ENCODE data around the gene NUMBL.
A peak's percentile ranks its signal among the peaks of the same experiment; 100 is the strongest.
"Not testable (repeated sequence)": the region's sequence is repeated elsewhere in the genome, so short reads cannot be mapped to it uniquely, and the experiment has no call there.

The NUMBL gene

GRCh38 chr19:40663695-40664692, 26.5 kb downstream of the NUMBL start:
- Histone ChIP-seq H3K27ac (ENCODE audit: low read length) (no peak overlapping the region), H3K27me3 (ENCODE audit: control insufficient read depth, insufficient read depth, low read length) (no peaks in the 10 kb centered on the region), H3K36me3 (ENCODE audit: control insufficient read depth, insufficient read depth, low read length) (no peaks in the 10 kb centered on the region), H3K4me1 (ENCODE audit: control insufficient read depth, insufficient read depth, low read length) (peaks cover 2% of the 10 kb centered on the region; the same call in 1 of the 2 replicates), H3K4me3 (ENCODE audit: low read length) (peak overlapping the region; percentile 68; the same call in 1 of the 2 replicates), H3K9me3 (ENCODE audit: control insufficient read depth, insufficient read depth, low read length) (no peaks in the 10 kb centered on the region)
- no peak for DNase-seq (ENCODE audit: low read depth, low spot score)
- no CpG with 5 or more reads among the region's 24 CpGs for WGBS (ENCODE audit: insufficient coverage, insufficient read length)

GRCh38 chr19:40662925-40663694, 27.3 kb downstream of the NUMBL start:
- no CpG with 5 or more reads among the region's 60 CpGs for WGBS (ENCODE audit: insufficient coverage, insufficient read length)
- peaks cover 2% of the 10 kb centered on the region; the same call in 1 of the 2 replicates for H3K4me1 ChIP-seq (ENCODE audit: control insufficient read depth, insufficient read depth, low read length)
- no peaks in the 10 kb centered on the region for H3K27me3 ChIP-seq (ENCODE audit: control insufficient read depth, insufficient read depth, low read length)
- H3K9me3 ChIP-seq (ENCODE audit: control insufficient read depth, insufficient read depth, low read length) = no peaks in the 10 kb centered on the region
- DNase-seq (ENCODE audit: low read depth, low spot score) = peak; percentile 85
- peak overlapping the region; percentile 68; the same call in 1 of the 2 replicates for H3K4me3 ChIP-seq (ENCODE audit: low read length)
- no peaks in the 10 kb centered on the region for H3K36me3 ChIP-seq (ENCODE audit: control insufficient read depth, insufficient read depth, low read length)
- H3K27ac ChIP-seq (ENCODE audit: low read length) = no peak overlapping the region

- Histone ChIP-seq H3K9me3 (ENCODE audit: control insufficient read depth, insufficient read depth, low read length) (no peaks in the 10 kb centered on the region), H3K4me3 (ENCODE audit: low read length) (no peak overlapping the region), H3K27me3 (ENCODE audit: control insufficient read depth, insufficient read depth, low read length) (no peaks in the 10 kb centered on the region), H3K36me3 (ENCODE audit: control insufficient read depth, insufficient read depth, low read length) (no peaks in the 10 kb centered on the region), H3K4me1 (ENCODE audit: control insufficient read depth, insufficient read depth, low read length) (peaks cover 2% of the 10 kb centered on the region; the same call in 1 of the 2 replicates), H3K27ac (ENCODE audit: low read length) (no peak overlapping the region)
- DNase-seq (ENCODE audit: low read depth, low spot score) = no peak
- no CpG with 5 or more reads among the region's 1 CpG for WGBS (ENCODE audit: insufficient coverage, insufficient read length)
Observed at GRCh38 chr19:40661616-40662015, 28.8 kb downstream of the NUMBL start.

- peaks cover 2% of the 10 kb centered on the region; the same call in 1 of the 2 replicates for H3K4me1 ChIP-seq (ENCODE audit: control insufficient read depth, insufficient read depth, low read length)
- H3K27me3 ChIP-seq (ENCODE audit: control insufficient read depth, insufficient read depth, low read length) = peaks cover 1% of the 10 kb centered on the region; the same call in 1 of the 2 replicates
- no peak for DNase-seq (ENCODE audit: low read depth, low spot score)
- H3K4me3 ChIP-seq (ENCODE audit: low read length) = no peak overlapping the region
- no peaks in the 10 kb centered on the region for H3K36me3 ChIP-seq (ENCODE audit: control insufficient read depth, insufficient read depth, low read length)
- no peak overlapping the region for H3K27ac ChIP-seq (ENCODE audit: low read length)
- H3K9me3 ChIP-seq (ENCODE audit: control insufficient read depth, insufficient read depth, low read length) = no peaks in the 10 kb centered on the region
- WGBS (ENCODE audit: insufficient coverage, insufficient read length) = no CpG with 5 or more reads among the region's 11 CpGs
Observed at GRCh38 chr19:40659566-40659965, 30.9 kb downstream of the NUMBL start.

GRCh38 chr19:40659116-40659515, 31.3 kb downstream of the NUMBL start:
- no peak for DNase-seq (ENCODE audit: low read depth, low spot score)
- WGBS (ENCODE audit: insufficient coverage, insufficient read length) = no CpG with 5 or more reads among the region's 5 CpGs
- Histone ChIP-seq H3K9me3 (ENCODE audit: control insufficient read depth, insufficient read depth, low read length) (no peaks in the 10 kb centered on the region), H3K27me3 (ENCODE audit: control insufficient read depth, insufficient read depth, low read length) (peaks cover 1% of the 10 kb centered on the region; the same call in 1 of the 2 replicates), H3K36me3 (ENCODE audit: control insufficient read depth, insufficient read depth, low read length) (no peaks in the 10 kb centered on the region), H3K27ac (ENCODE audit: low read length) (no peak overlapping the region), H3K4me3 (ENCODE audit: low read length) (no peak overlapping the region), H3K4me1 (ENCODE audit: control insufficient read depth, insufficient read depth, low read length) (peaks cover 2% of the 10 kb centered on the region; the same call in 1 of the 2 replicates)

GRCh38 chr19:40658031-40658430, 32.4 kb downstream of the NUMBL start:
- Histone ChIP-seq H3K36me3 (ENCODE audit: control insufficient read depth, insufficient read depth, low read length) (no peaks in the 10 kb centered on the region), H3K4me3 (ENCODE audit: low read length) (no peak overlapping the region), H3K9me3 (ENCODE audit: control insufficient read depth, insufficient read depth, low read length) (no peaks in the 10 kb centered on the region), H3K27ac (ENCODE audit: low read length) (no peak overlapping the region), H3K4me1 (ENCODE audit: control insufficient read depth, insufficient read depth, low read length) (no peaks in the 10 kb centered on the region), H3K27me3 (ENCODE audit: control insufficient read depth, insufficient read depth, low read length) (peaks cover 1% of the 10 kb centered on the region; the same call in 1 of the 2 replicates)
- DNase-seq (ENCODE audit: low read depth, low spot score) = no peak
- WGBS (ENCODE audit: insufficient coverage, insufficient read length) = no CpG with 5 or more reads among the region's 8 CpGs

- not testable (repeated sequence) for H3K9me3 ChIP-seq (ENCODE audit: control insufficient read depth, insufficient read depth, low read length); DNase-seq (ENCODE audit: low read depth, low spot score); H3K4me1 ChIP-seq (ENCODE audit: control insufficient read depth, insufficient read depth, low read length); H3K4me3 ChIP-seq (ENCODE audit: low read length); H3K36me3 ChIP-seq (ENCODE audit: control insufficient read depth, insufficient read depth, low read length); H3K27me3 ChIP-seq (ENCODE audit: control insufficient read depth, insufficient read depth, low read length); H3K27ac ChIP-seq (ENCODE audit: low read length)
- WGBS (ENCODE audit: insufficient coverage, insufficient read length) = no CpG with 5 or more reads among the region's 7 CpGs
Observed at GRCh38 chr19:40655684-40656083, 34.8 kb downstream of the NUMBL start.

- not testable (repeated sequence) for H3K4me3 ChIP-seq (ENCODE audit: low read length); H3K27me3 ChIP-seq (ENCODE audit: control insufficient read depth, insufficient read depth, low read length); H3K9me3 ChIP-seq (ENCODE audit: control insufficient read depth, insufficient read depth, low read length); DNase-seq (ENCODE audit: low read depth, low spot score); H3K36me3 ChIP-seq (ENCODE audit: control insufficient read depth, insufficient read depth, low read length); H3K27ac ChIP-seq (ENCODE audit: low read length); H3K4me1 ChIP-seq (ENCODE audit: control insufficient read depth, insufficient read depth, low read length)
- no CpG with 5 or more reads among the region's 11 CpGs for WGBS (ENCODE audit: insufficient coverage, insufficient read length)
Observed at GRCh38 chr19:40652303-40652702, 38.1 kb downstream of the NUMBL start.

GRCh38 chr19:40650749-40651305, 39.6 kb downstream of the NUMBL start:
- no peaks in the 10 kb centered on the region for H3K4me1 ChIP-seq (ENCODE audit: control insufficient read depth, insufficient read depth, low read length)
- no peak overlapping the region for H3K27ac ChIP-seq (ENCODE audit: low read length)
- H3K4me3 ChIP-seq (ENCODE audit: low read length) = no peak overlapping the region
- H3K9me3 ChIP-seq (ENCODE audit: control insufficient read depth, insufficient read depth, low read length) = no peaks in the 10 kb centered on the region
- no CpG with 5 or more reads among the region's 8 CpGs for WGBS (ENCODE audit: insufficient coverage, insufficient read length)
- no peaks in the 10 kb centered on the region for H3K36me3 ChIP-seq (ENCODE audit: control insufficient read depth, insufficient read depth, low read length)
- H3K27me3 ChIP-seq (ENCODE audit: control insufficient read depth, insufficient read depth, low read length) = peaks cover 1% of the 10 kb centered on the region; the same call in 1 of the 2 replicates
- no peak for DNase-seq (ENCODE audit: low read depth, low spot score)
